HG03103 (cell line): Measurements from ENCODE around the gene KDM4C.

ENCODE experiments used
- ATAC-seq: cut with Tn5 transposase; IDR thresholded peaks from one replicate; pipeline ENCODE4 v1.9.1; 2021; ENCODE audit warnings: low read depth; ENCODE audit not compliant: unreplicated experiment

Gene KDM4C

GRCh38 chr9:7153134-7153533 is 395.4 kb downstream of the KDM4C start:
- no peak for ATAC-seq

- ATAC-seq, result no peak
Measured at GRCh38 chr9:7153566-7153965, 395.8 kb downstream of the KDM4C start.

- ATAC-seq, result no peak
Measured at GRCh38 chr9:7154003-7154619, 396.3 kb downstream of the KDM4C start.

- ATAC-seq, result no peak
Measured at GRCh38 chr9:7154650-7155049, 396.9 kb downstream of the KDM4C start.

- ATAC-seq, result no peak
Measured at GRCh38 chr9:7161469-7161868, 403.7 kb downstream of the KDM4C start.

- ATAC-seq, result no peak
Measured at GRCh38 chr9:7163932-7164331, 406.2 kb downstream of the KDM4C start.

- ATAC-seq, result no peak
Measured at GRCh38 chr9:7164440-7165330, 406.9 kb downstream of the KDM4C start.

GRCh38 chr9:7165331-7165975 is 407.7 kb downstream of the KDM4C start:
- ATAC-seq, result no peak

GRCh38 chr9:7166074-7166473 is 408.3 kb downstream of the KDM4C start:
- ATAC-seq, result no peak

- ATAC-seq, result no peak
Measured at GRCh38 chr9:7169717-7170389, 412.1 kb downstream of the KDM4C start.

GRCh38 chr9:7171396-7172153 is 413.8 kb downstream of the KDM4C start:
- no peak for ATAC-seq

- no peak for ATAC-seq
Measured at GRCh38 chr9:7172154-7173115, 414.7 kb downstream of the KDM4C start.

- no peak for ATAC-seq
Measured at GRCh38 chr9:7173139-7173538, 415.4 kb downstream of the KDM4C start.

- no peak for ATAC-seq
Measured at GRCh38 chr9:7174301-7174700, 416.5 kb downstream of the KDM4C start.

GRCh38 chr9:7174884-7175283 is 417.1 kb downstream of the KDM4C start:
- ATAC-seq, result no peak

- no peak for ATAC-seq
Measured at GRCh38 chr9:7176561-7176960, 418.8 kb downstream of the KDM4C start.

GRCh38 chr9:7177383-7177782 is 419.6 kb downstream of the KDM4C start:
- ATAC-seq, result no peak

- no peak for ATAC-seq
Measured at GRCh38 chr9:7178729-7179128, 421.0 kb downstream of the KDM4C start.

GRCh38 chr9:7180247-7180646 is 422.5 kb downstream of the KDM4C start:
- no peak for ATAC-seq
